K562 (cell line): Measurements from ENCODE around the gene RSBN1L. TPM values are rescaled to one million over a fixed set of nuclear protein-coding genes. Genes with fewer than 3 reads are reported as not detected.
A peak's percentile ranks its signal among the peaks of the same experiment; 100 is the strongest.

Experiments
- CBX8 ChIP-seq: fragments of 200-600 bp; sonication (generic); IDR thresholded peaks from 2 replicates; pipeline ENCODE4 v1.6.1; 2012; ENCODE audit warnings: borderline replicate concordance, mixed run types, low read depth, mild to moderate bottlenecking, moderate library complexity, mixed read lengths, low read length, control low read depth, inconsistent platforms; ENCODE audit not compliant: poor library complexity, severe bottlenecking; ENCODE audit errors: extremely low read depth
- CCAR2 ChIP-seq: fragments of 200-400 bp; formaldehyde crosslinking; IDR thresholded peaks from 2 replicates; pipeline ENCODE4 v1.6.1; 2017; ENCODE audit warnings: mild to moderate bottlenecking, low read depth, low read length
- CGGBP1 ChIP-seq: fragments of 250-450 bp; sonication (Bioruptor Pico); IDR thresholded peaks from 2 replicates; pipeline ENCODE4 v1.9.0; 2021; ENCODE audit warnings: mild to moderate bottlenecking
- CHD1 ChIP-seq: fragments of 200-600 bp; sonication (generic); IDR thresholded peaks from one replicate; pipeline ENCODE4 v1.6.1; 2012; ENCODE audit warnings: mild to moderate bottlenecking, moderate library complexity, low read length, inconsistent platforms
- GTF2E2 ChIP-seq: fragments of 200-800 bp; sonication (Bioruptor generic); IDR thresholded peaks from 2 replicates; pipeline ENCODE4 v1.6.1; 2016; ENCODE audit warnings: missing genetic modification characterization, missing compliant biosample characterization
- HBP1 ChIP-seq: fragments of 450-650 bp; formaldehyde crosslinking; IDR thresholded peaks from 2 replicates; pipeline ENCODE4 v1.4.0; 2022; ENCODE audit warnings: missing genetic modification characterization
- HMG20B ChIP-seq: fragments of 250-450 bp; sonication (Bioruptor Pico); IDR thresholded peaks from 2 replicates; pipeline ENCODE4 v1.5.0; 2021; ENCODE audit warnings: mild to moderate bottlenecking
- MIER1 ChIP-seq: fragments of 450-650 bp; IDR thresholded peaks from 2 replicates; pipeline ENCODE4 v1.6.1; 2016; ENCODE audit warnings: antibody characterized with exemption, mild to moderate bottlenecking, low read depth
- PHB ChIP-seq: fragments of 250-450 bp; sonication (Bioruptor Pico); IDR thresholded peaks from 2 replicates; pipeline ENCODE4 v1.5.0; 2021
- PHF8 ChIP-seq: fragments of 200-600 bp; sonication (generic); IDR thresholded peaks from 2 replicates; pipeline ENCODE4 v1.6.1; 2012; ENCODE audit warnings: mixed run types, mild to moderate bottlenecking, inconsistent platforms, low read length, moderate library complexity, borderline replicate concordance
- REST ChIP-seq, 2 experiments: fragments of 450-650 bp; formaldehyde crosslinking in 1 of 2; IDR thresholded peaks; 2 replicates each; pipeline versions ENCODE4 v1.4.0 to v1.6.1; 2014 to 2020; ENCODE audit warnings: mild to moderate bottlenecking in 2 of 2, borderline replicate concordance in 1 of 2, low read depth in 1 of 2
- RHOXF2B ChIP-seq: fragments of 250-450 bp; sonication (Bioruptor Pico); conservative IDR thresholded peaks from 2 replicates; pipeline ENCODE4 v1.5.1; 2021
- SIN3A ChIP-seq, 2 experiments: fragments of 150-350 bp in 1 of 2; IDR thresholded peaks; 2 replicates each; pipeline ENCODE4 v1.6.1; 2011 to 2016; ENCODE audit warnings: borderline replicate concordance in 2 of 2, low read depth in 2 of 2, low read length in 2 of 2, mild to moderate bottlenecking in 2 of 2, moderate library complexity in 2 of 2; ENCODE audit not compliant: control insufficient read depth in 1 of 2
- SIN3B ChIP-seq: fragments of 450-650 bp; IDR thresholded peaks from 2 replicates; pipeline ENCODE4 v1.6.1; 2017; ENCODE audit warnings: low read depth, mild to moderate bottlenecking, moderate library complexity
- SMARCC2 ChIP-seq: fragments of 450-650 bp; IDR thresholded peaks from 2 replicates; pipeline ENCODE4 v1.6.1; 2017; ENCODE audit warnings: antibody characterized with exemption, moderate library complexity, mild to moderate bottlenecking, low read depth
- TCF7L2 ChIP-seq: fragments of 150-350 bp; IDR thresholded peaks from 2 replicates; pipeline ENCODE4 v1.6.1; 2016; ENCODE audit warnings: low read depth, mild to moderate bottlenecking, low read length, moderate library complexity
- ZNF75A ChIP-seq: fragments of 450-650 bp; formaldehyde crosslinking; IDR thresholded peaks from 2 replicates; pipeline ENCODE4 v1.4.0; 2020; ENCODE audit warnings: mild to moderate bottlenecking
- polyA plus RNA-seq, 8 experiments: library from polyadenylated mRNA; depleted of rRNA in 4 of 8; stranded (reverse) in 5 of 8; unstranded in 3 of 8; fragments of >200 nt; fragmentation: Nextera tagmentation in 2 of 8; fragmentation: Illumina TruSeq in 1 of 8; extraction: Ambion mirVana in 2 of 8; extraction: Trizol in 1 of 8; gene quantifications; 2 replicates each; pipeline versions ENCODE4 v1.2.1 to v1.2.3, GENCODE V29; 2011 to 2014; ENCODE audit warnings: inconsistent platforms in 1 of 8, missing spikeins in 1 of 8
- total RNA-seq, 7 experiments: library from RNA; depleted of rRNA in 6 of 7; stranded (reverse); fragments of >200 nt in 6 of 7; fragmentation: Illumina TruSeq in 2 of 7; extraction: Trizol in 2 of 7; gene quantifications; 2 replicates each; pipeline versions ENCODE4 v1.2.1 to v1.2.3, GENCODE V29; 2011 to 2021; ENCODE audit warnings: low replicate concordance in 1 of 7

Gene RSBN1L
- total and polyA plus RNA-seq, 9 of the 15 experiments (the other 6 are each of a cell fraction or from before 2014, with no cell fraction given), result 6.2 to 35.2 (median 20.1) TPM

GRCh38 chr7:77797734-77798393 lies 101.6 kb downstream of the RSBN1L start (continued):
- TF ChIP-seq REST (IDR thresholded peaks at IDR 0.05; ENCODE audit: borderline replicate concordance) (peak; percentile 24; the same call in 1 of the 2 replicates), REST (CRISPR knock-in tag; IDR thresholded peaks at IDR 0.05; ENCODE audit: low read depth) (peak; percentile 70; the same call in 1 of the 2 replicates), SIN3A (IDR thresholded peaks at IDR 0.05; ENCODE audit: borderline replicate concordance in 2 of 2, control insufficient read depth in 1 of 2, low read depth in 2 of 2, low read length in 2 of 2) (peak in 1 of 2 experiments; percentile 33; a peak in 3 of 4 replicates), TCF7L2 (no peak), HMG20B (CRISPR knock-in tag) (no peak), PHF8 (peak; percentile 56), ZNF75A (CRISPR knock-in tag) (no peak), RHOXF2B (CRISPR knock-in tag) (no peak), CBX8 (no peak), HBP1 (CRISPR knock-in tag) (peak; percentile 81), MIER1 (0 out of 2 replicates have a peak, but pooled peaks have one; percentile 18), GTF2E2 (tag) (peak; percentile 62; the same call in 1 of the 2 replicates), SMARCC2 (peak; percentile 34; the same call in 1 of the 2 replicates), CGGBP1 (CRISPR knock-in tag) (no peak), SIN3B (peak; percentile 59), PHB (CRISPR knock-in tag) (peak; percentile 51; the same call in 1 of the 2 replicates), CHD1 (peak; percentile 95), CCAR2 (no peak)
